NCI-H146 treated with DMSO at 0.1 percent for 48 hours (cell line): Measurements from ENCODE around the gene KCP.

Experiments used
- DNase-seq: peaks from one replicate; lab custom pipeline; 2025; ENCODE audit not compliant: unreplicated experiment; lab: John Stamatoyannopoulos, UW

Gene KCP

DNA sequence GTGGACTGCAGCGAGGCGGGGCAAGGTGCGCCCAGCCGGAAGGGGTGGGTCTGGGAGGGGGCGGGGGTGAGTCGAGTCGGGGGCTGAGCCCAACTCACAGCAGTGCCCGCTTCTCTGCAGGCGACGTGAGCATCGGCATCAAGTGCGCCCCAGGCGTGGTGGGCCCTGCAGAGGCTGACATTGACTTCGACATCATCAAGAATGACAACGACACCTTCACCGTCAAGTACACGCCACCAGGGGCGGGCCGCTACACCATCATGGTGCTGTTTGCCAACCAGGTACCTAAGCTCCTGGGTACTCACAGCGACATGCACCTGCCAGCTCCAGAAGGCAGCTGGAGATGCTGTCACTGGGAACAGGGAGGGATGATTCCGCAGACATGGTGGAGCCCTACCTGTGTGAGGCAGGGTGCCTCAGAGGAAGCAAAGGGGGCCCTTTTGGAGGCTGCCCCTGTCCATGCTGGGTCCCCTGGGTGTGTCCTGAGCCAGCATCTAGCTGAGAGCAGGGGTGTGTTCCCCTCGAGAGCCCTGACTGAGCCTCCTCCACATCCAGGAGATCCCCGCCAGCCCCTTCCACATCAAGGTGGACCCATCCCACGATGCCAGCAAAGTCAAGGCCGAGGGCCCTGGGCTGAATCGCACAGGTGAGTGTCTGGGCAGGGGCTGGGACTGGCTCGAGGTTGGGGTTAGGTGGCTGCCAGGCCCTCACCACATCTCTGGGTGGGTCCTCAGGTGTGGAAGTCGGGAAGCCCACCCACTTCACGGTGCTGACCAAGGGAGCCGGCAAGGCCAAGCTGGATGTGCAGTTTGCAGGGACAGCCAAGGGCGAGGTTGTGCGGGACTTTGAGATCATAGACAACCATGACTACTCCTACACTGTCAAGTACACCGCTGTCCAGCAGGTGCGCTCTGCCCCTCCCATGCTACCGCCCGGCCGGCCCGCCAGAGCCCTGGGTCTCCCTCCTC is 67.6 kb downstream of the KCP start:
- DNase-seq: no peak

GRCh38 chr7:128841921-128842673 is 68.4 kb downstream of the KCP start:
- DNase-seq: no peak

DNA sequence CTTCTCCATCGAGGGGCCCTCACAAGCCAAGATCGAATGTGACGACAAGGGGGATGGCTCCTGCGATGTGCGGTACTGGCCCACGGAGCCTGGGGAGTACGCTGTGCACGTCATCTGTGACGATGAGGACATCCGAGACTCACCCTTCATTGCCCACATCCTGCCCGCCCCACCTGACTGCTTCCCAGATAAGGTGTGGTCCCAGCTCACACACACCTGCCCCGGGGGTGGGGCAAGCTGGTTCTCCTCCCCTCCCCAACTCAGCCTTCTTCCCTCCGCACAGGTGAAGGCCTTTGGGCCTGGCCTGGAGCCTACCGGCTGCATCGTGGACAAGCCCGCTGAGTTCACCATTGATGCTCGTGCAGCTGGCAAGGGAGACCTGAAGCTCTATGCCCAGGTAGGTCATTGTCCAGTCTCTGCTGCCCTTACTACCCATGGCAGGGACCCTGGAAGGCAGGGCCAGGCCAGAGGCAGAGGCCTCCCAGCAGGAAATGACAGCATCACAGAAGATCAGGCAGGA is 69.3 kb downstream of the KCP start:
- DNase-seq: no peak

DNA sequence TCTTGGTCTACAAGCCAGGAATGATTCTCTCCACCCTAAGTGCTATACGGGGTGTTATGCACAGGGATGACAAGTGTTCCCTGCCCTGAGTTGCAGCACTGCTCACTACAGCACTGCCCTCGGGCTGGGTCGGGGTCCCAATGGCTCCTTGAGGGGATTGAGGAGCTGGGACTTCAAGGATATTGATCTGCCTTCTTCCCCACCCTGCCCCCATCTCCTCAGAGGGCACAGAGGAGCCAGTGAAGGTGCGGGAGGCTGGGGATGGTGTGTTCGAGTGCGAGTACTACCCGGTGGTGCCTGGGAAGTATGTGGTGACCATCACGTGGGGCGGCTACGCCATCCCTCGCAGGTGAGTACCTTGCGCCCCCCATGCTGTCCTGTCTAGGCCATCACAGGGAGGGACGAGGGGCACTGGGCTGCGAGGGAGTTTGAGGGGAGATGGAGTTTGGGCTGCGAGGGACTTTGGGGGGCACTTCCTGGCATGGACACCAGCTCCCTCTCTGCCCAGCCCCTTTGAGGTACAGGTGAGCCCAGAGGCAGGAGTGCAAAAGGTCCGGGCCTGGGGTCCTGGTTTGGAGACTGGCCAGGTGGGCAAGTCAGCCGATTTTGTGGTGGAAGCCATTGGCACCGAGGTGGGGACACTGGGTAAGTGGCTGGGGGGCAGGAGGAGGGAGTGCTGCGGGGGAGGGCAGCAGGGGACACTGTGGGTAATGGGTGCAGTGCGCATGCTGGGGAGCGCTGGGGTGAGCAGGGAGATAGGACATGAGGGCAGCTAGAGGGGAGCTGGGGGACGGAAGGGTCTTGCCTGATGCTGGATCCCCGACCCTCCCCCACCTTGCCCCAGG is 70.0 kb downstream of the KCP start:
- no peak for DNase-seq

GRCh38 chr7:128839751-128840177 is 70.7 kb downstream of the KCP start:
- DNase-seq: no peak

DNA sequence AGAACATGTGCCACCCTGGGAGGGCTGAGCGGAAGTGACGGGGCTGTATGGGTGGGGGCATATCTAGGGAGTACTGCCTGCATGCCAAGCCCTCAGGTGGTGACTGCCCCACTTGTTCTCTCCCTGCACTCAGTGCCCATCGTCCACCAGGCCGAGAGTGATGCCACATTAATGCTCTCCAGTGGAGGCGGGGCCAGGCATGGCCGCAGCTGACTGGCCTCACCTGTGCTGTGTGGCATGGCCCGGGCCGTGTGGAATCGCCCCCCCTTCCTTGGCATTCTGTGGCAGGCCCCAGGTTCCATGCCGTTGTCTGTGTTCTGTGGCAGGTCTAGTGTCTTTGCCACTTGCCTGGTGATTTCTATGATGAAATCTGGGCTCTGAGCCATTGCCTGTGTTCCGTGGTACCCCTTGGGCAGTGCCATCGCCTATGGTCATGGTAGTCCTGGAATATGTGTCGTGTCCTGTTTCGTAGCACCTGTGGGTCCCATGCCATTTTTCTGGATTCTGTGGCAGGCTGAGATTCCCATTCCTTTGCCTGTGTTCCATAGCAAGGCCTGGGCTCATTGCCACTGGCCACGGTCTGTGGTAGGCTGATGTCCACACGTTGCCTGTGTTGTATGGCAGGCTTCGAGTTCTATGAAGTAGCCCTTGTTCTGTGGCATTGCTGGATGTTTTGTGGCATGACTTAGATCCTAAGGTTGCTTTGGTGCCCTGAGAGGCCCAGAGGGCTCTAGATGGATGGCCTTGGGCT is 71.4 kb downstream of the KCP start:
- DNase-seq: no peak

GRCh38 chr7:128838109-128838779 is 72.3 kb downstream of the KCP start:
- DNase-seq: no peak

DNA sequence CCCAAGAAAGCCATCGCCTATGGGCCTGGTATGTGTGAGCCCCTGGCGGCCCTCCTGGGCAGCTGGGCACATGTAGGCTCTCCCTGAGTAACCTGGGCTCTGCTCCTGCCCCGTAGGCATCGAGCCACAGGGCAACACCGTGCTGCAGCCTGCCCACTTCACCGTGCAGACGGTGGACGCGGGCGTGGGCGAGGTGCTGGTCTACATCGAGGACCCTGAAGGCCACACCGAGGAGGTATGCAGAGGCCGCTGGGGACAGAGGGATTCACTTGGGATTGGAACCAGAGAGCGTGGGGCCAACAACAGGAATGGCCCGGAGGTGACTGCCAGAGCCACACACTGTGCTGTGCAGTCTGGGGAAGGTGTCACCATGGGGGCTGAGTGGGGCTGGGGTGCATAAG is 73.0 kb downstream of the KCP start:
- DNase-seq: no peak

GRCh38 chr7:128836729-128837348 is 73.7 kb downstream of the KCP start:
- DNase-seq: no peak

- no peak for DNase-seq
These were observed 74.5 kb downstream of the KCP start for GRCh38 chr7:128835790-128836641.

DNA sequence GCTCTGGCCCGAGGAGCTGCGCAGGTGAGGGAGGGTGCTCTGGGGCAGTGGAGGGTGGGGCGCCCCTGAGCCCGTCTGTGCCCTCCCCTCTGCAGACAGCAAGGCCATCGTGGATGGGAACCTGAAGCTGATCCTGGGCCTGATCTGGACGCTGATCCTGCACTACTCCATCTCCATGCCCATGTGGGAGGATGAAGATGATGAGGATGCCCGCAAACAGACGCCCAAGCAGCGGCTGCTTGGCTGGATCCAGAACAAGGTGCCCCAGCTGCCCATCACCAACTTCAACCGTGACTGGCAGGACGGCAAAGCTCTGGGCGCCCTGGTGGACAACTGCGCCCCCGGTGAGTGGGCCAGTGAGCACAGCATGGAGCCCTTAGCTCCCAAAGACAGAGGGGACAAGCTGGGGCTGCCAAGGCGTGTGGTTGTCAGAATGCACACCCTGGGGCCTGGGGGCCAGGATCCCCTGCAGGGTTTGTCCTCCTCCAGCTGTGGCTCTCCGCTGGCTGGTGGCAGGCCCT is 75.2 kb downstream of the KCP start:
- no peak for DNase-seq

- no peak for DNase-seq
These were observed 76.6 kb downstream of the KCP start for GRCh38 chr7:128833946-128834325.

DNA sequence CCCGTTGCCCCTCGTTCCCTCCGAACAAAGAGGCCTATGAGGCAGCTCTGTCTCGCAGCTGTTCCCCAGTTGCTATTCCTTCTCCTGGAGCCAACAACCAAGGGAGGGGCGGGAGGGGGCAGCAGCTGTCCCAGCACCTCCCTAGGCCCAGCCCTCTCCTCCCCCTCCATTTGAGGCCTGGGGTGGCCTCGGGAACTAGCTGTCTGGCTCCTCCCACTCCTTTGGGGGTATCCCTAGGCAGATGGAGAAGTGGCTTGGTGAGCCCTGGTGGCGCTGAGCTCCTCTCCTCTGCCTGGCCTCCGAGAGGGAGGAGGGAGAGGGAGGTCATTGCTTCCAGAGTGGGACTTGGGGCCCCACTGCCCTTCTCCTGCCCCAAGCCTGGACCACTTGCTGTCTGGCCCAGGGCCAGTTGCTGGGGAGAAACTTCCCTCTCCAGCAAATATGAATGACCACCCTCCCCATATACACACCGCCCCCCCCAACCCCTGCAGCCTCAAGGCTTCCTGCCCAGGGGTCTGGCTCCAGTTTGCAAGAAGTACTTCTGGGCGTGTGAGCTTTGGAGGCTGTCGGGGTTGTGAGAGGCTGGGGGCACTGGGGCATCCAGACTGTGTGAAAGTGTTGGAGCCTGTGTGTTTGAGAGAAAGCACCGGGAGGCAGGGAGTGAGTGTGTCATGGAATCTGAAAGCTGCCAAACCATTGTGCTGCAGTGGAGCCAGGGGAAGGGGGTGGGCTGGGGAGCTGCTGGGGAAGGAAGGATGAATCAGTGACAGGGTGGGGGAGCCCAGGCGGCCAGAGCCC is 77.2 kb downstream of the KCP start:
- no peak for DNase-seq

GRCh38 chr7:128832880-128833147 is 77.7 kb downstream of the KCP start:
- no peak for DNase-seq

DNA sequence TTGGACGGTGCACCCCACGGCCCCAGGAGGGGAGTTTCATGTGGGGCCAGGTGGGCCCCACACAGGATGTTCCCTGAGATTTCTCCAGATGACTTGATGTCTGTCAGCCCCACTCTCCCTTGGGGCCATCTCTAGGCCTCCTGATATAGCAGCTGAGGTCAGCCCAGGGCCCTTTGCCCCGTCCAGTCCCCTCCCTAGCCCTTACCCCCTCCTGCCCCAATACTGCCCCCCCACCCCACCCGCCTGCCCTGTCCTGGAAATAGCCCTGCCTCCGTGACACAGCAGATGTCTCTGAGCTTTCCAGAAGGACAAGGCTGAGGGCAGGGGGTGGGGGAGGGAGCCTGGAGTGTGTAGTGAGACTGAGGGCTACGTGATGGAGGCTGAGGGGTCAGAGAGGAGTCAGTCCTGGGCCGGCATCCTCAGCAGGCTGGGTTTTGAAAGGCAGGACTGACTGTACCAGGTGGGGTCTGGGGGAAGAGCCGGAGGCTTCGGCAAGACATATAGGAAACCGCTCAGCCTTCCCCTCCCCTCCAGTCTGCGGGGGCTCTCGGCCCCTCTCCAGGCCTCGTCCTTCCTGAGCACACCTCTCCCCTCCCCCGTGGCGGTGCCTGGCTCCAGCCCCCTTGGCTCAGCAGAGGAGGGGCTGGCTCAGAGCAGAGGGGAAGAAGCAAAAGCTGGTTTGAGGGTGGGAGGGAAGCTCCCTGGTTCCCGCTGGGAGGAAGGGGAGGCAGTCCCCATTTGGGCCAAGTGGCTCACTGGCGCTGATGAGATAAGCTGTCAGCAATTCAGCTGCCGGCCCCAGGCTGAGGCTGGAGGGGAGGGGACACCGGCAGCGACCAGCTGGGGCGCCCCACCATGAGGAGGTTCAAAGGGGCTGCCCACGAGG is 78.3 kb downstream of the KCP start:
- no peak for DNase-seq

- no peak for DNase-seq
These were observed 79.1 kb downstream of the KCP start for GRCh38 chr7:128831178-128831993.
